Activated CD4-positive, alpha-beta T cell treated with anti-CD3 and anti-CD28 coated beads, Interleukin-10, Interleukin-2, amounts not matched to agents 100 ng/mL and 50 ng/mL, durations not matched to agents 16 hours and 8 hours (primary cell): ENCODE data around the gene CRTC3.
"Not testable (repeated sequence)": the region's sequence is repeated elsewhere in the genome, so short reads cannot be mapped to it uniquely, and the experiment has no call there.

Source experiments
- DNase-seq: peaks from one replicate; pipeline ENCODE4 v3.0.0-alpha.2; 2020

The CRTC3 gene

DNA sequence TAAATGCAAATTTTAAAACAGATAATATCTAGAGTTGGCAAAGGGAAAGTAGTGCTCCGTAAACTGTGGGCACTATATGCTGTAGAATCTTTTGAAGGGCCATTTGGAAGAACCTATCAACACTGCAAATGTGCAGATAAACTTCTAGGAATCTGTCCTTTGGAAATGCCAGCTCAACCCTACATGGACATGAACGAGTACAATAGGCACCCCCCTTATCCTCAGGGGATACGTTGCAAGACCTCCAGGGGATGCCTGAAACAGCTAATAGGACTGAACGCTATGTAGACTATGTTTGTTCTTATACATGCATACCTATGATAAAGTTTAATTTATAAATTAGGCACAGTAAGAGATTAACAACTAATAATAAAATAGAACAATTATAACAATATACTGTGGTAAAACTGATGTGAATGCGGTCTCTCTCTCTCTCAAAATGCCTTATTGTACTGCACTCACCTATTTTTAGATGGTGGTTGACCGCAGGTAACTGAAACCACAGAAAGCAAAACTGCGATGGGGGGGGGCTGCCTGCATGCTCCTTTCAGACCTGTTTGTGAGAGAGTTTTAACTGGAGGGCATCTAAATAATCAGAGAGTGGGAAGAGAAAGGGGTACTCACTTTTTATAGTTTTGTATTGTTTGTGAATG, 127.9 kb downstream of the CRTC3 start:
- DNase-seq = peak; percentile 79

DNA sequence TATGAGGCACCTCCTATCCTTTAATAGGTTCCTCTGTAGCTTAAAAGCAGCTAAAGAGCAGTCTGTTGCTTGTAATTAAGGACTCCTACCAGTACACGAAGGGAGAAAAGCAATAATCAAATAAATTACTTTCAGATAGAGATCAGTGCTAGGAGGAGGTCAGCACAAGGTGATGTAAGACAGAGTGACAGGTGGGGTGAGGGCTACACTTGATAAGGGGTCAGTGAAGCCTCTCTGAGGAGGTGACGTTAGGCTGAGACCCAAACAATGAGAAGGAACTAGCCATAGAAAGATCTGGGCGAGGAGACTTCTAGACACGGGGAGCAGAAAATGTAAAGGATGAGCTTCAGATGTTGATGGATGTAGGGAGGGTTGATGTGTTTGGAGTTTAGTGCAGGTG, 129.8 kb downstream of the CRTC3 start:
- DNase-seq = no peak

DNA sequence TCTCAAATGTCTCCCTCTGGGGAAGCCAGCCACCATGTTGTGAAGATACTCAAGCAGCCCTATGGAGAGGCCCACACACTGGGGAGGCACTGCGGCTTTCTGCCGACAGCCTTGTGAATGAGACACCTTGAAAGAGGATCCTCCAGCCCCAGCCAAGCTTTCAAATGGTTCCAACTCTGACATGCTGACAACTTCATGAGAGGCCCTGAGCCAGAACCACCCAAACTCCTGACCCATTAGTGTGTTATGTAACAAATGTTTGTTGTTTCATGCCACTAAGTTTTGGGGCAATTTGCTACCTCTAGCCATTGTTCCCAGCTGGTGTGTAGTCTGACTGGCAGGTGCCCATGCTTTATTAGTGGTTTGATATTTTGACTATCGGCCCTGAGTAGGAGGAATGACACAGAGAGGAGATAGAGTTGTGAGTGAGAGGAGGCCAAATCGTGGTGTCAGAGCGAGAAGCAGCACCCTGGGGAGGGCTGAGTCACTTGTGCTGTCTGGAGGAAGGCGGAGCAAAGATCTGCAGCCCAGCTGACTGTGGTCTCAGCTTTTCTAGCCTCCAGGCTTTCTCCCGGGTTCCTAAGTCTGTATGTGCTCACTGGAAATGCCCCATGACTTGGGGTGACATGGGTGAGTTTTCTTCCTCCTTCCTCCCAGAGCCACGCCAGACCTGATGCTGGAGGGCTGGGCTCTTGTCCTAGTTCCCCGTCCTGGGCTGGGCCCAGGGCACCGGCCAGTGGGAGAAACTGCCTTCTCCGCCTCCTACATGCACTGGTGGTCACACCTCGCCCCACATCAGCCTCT, 130.7 kb downstream of the CRTC3 start:
- DNase-seq = peak; percentile 93

DNA sequence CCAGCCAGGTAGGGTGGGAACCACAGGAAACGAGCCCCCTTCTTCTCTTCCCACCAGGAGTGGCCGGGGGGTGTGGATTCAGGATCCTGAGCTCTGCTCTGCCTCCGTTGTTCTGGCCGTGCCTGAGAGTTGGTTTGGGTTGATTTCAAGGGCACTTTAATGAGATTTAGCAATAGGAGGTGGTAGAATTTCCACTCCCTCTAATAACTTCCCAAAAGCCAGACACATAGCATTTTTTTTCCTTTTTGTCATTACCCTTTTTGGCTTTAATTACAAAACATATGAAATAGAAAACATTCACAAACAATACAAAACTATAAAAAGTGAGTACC, 131.2 kb downstream of the CRTC3 start:
- not testable (repeated sequence) for DNase-seq

DNA sequence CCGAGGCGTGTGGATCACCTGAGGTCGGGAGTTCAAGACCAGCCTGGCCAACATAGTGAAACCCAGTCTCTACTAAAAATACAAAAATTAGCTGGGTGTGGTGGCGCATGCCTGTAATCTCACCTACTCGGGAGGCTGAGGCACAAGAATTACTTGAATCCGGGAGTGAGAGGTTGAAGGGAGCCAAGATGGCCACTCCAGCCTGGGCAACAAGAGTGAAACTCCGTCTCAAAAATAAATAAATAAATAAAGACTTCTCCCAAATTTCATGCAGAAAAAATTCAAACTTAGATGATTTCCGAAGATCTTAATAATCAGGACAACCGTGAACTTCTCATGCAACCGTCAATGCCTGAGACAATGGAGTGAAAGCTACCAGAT, 134.3 kb downstream of the CRTC3 start:
- DNase-seq = not testable (repeated sequence)

DNA sequence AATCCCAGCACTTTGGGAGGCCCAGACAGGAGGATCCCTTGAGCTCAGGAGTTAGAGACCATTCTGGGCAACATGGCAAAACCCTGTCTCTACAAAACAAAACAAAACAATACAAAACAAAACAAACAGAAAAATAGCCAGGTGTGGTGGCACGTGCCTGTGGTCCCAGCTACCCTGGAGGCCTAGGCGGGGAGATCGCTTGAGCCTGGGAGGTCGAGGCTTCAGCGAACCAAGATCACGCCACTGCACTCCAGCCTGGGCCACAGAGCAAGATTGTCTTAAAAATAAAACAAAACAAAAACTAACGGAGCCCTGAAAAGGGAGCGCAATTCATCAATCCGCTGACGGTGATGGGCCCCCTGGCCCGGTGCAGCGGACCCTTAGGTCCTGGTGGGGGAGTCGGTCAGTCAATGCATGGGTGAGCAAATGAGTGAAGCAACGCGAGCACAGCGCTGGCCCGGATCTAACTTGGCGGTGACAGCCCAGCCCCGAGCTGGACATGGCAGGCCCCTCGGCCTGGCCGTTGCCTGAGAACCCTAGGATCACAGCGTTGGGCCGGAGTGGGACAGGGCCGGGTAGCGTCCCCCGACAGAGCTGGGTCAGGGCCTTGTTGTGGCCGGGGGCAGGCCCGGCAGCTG, 135.0 kb downstream of the CRTC3 start:
- no peak for DNase-seq

DNA sequence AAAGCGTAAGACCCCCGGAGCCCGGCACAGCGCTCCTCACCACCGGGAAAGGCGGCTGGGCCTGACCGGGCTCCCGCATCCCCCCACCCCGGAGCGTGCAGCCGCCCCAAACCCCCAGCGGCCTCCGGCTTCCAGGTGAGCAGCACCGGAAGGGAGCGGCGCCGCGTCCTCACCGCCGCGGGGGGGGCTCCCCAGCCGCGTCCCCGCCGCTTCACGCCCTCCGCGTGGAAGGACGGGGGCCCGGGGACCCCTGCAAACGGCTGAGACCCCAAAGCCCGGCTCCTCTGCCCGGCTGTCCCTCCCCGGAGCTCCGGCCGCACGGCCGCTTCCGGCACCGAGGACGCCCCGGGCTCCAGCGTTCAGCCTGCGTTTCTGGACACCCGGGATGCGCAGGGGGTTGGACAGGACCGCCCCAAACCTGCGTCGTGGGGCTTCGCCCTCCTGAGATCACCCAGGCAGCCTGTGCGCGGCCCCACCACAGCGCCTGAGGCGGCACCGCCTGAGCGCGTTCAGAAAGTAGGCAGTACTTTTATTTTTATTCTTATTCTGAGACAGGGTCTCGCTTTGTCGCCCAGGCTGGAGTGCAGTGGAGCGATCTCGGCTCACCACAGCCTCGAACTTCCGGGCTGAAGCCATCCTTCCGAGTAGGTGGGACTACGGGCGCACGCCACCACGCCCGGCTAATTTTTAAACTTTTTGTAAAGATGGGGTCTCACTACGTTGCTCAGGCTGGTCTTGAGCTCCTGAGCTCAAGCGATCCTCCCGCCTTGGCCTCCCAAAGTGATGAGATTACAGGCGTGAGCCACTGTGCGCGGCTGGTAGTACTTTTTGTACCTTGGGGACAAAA, 135.8 kb downstream of the CRTC3 start:
- peak; percentile 81 for DNase-seq

DNA sequence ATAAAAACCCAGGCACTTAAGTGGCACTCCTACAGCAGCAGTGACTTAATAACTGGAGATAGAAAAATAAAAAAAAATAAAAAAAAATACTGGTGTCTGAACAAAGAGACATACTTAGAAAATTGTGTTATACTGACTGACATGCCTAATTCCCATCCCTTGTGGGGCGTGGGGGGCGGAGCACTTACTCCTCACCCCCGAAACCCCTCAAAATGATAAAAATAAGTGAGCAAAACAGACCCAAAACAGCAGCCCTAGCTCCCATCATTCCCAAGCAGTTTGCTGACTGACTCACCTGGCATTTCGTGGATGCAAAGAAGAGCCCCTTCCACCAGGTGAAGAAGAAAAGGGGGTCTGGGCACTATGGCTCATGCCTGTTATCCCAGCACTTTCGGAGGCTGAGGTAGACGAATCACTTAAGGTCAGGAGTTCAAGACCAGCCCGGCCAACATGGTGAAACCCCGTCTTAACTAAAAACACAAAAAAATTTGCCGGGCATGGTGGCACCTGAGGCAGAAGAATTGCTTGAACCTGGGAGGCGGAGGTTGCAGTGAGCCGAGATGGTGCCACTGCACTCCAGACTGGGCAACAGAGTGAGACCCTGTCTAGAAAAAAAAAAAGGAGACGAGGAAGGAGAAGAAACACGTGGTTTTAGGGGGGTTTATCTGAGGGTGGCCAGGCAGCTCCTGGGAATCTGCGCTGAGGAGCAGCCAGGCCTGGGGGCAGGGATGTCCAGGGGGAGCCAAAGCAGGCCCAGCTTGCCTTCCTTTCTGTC, 136.6 kb downstream of the CRTC3 start:
- no peak for DNase-seq

DNA sequence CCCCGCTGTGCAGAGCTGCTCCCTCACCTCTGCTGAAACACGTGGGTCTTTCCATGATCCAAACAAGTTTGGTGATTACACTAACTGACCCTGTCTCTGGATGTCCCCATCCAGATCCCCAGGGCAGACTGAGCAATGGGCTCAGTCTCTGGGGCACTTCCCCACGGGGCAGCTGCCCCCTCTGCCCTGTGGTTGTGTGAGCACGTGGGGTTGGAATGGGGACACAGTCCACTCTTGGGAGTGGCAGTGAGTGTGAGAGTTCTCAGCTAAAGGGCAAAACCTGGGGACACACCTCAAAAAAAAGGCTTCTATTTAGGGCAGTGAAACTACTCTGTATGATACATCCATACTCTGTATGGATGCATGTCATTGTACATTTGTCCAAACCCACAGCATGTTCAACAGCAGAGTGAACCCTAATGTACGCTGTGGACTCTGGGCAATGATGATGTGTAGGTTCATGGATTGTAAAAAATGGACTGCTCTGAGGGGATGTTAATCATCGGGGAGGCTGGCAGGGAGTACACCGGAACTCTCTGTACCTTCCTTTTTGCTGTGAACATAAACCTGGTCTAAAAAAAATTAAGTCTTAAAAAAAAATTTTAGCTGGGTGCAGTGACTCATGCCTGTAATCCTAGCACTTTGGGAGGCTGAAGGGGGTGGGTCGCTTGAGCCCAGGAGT, 137.5 kb downstream of the CRTC3 start:
- no peak for DNase-seq

DNA sequence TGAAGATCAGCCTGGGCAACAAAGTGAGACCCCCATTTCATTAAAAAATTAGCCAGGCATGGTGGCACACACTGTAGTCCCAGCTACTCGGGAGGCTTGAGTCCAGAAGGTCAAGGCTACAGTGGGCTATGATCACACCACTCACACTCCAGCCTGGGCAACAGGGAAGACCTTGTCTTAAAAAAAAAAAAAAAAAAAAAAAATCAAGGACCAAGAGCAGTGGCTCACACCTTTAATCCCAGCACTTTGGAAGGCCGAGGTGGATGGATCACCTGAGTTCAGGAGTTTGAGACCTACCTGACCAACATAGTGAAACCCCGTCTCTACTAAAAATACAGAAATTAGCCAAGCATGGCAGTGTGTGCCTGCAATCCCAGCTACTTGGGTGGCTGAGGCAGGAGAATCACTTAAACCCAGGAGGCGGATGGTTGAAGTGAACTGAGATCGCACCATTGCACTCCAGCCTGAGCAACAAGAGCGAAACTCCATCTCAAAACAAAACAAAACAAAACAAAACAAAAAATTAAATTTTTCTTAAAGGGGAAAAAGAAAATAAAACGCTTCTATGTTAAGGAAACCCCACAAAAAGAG, 138.1 kb downstream of the CRTC3 start:
- DNase-seq = not testable (repeated sequence)

DNA sequence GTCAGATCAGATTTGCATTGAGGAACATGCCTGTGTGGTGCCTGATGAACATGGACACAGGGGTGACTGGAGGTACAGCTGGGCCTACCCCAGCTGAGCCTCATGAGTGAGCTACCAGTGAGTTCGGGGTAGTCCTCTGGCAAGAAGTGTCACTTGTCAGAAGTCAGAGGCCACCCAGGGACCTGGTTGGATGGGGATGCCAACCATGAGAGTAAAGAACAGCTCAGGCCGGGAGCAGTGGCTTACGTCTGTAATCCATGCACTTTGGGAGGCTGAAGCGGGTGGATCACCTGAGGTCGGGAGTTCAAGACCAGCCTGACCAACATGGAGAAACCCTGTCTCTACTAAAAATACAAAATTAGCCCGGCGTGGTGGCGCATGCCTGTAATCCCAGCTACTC, 140.9 kb downstream of the CRTC3 start:
- not testable (repeated sequence) for DNase-seq

DNA sequence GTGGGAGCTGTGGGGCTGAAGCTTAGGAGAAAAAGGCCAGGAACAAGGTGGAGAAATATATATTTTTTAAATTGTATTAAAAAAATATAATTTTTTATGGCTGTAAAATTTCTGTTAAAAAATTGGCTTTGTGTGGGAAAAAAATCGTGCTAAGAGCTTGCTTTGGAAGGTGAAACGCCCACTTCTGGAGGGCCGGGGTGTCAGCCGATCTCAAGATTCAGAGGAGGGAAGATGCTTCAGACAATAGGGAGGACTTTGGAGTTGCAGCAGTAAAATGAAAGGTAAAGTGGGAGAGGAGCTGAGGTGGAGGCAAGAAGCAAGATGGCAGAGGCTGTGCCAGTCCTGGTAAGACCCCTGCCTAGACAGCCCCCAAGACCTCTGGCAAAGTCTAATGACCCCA, 141.5 kb downstream of the CRTC3 start:
- DNase-seq = no peak

DNA sequence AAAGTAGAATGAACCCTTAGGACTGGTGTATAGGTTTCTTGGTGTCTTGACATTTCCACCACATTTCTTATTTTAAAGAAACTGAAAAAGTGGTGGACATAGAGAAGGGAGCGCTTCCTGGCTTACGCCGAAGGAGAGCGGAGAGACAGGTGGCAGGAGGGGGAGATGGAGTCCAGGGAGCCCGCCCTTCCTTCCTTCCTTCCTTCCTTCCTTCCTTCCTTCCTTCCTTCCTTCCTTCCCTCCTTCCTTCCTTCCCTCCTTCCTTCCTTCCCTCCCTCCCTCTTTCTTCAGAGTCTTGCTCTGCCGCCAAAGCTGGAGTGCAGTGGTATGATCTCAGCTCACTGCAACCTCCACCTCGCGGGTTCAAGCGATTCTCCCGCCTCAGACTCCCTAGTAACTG, 143.6 kb downstream of the CRTC3 start:
- DNase-seq = not testable (repeated sequence)

DNA sequence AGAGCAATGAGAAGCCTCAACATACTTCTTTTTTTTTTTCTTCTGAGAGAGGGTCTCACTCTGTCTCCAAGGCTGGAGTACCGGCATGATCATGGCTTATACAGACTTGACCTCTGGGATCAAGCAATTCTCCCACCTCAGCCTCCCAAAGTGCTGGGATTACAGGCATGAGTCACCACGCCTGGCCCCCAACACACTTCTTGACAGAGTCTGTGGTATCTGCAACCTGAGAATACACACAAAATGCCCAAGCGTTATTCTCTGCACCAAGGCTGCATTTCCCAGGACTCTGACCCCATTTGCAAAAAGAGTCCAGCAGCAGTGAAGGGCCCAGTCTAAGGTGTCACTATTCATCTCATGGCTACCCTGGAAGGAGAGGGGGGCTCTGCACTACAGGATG, 144.8 kb downstream of the CRTC3 start:
- no peak for DNase-seq

DNA sequence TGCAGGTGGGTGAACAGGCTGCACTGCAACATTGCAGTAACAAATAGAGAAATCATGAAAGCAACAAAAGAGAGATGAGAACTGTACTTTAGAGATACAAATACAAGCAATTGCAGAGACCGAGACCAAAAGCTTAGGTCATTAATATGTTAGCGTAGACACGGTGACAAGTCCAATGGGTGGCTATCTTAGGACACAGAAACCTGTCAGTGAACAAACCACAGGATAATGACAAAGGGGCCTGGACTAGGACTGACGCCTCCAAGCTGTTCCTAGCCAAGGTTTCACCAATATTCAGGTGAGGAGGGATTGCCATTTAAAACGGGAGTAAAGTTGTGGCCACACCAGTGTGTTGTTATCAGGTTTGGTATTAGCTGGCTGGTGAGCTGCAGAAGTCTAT, 145.7 kb downstream of the CRTC3 start:
- DNase-seq = no peak

DNA sequence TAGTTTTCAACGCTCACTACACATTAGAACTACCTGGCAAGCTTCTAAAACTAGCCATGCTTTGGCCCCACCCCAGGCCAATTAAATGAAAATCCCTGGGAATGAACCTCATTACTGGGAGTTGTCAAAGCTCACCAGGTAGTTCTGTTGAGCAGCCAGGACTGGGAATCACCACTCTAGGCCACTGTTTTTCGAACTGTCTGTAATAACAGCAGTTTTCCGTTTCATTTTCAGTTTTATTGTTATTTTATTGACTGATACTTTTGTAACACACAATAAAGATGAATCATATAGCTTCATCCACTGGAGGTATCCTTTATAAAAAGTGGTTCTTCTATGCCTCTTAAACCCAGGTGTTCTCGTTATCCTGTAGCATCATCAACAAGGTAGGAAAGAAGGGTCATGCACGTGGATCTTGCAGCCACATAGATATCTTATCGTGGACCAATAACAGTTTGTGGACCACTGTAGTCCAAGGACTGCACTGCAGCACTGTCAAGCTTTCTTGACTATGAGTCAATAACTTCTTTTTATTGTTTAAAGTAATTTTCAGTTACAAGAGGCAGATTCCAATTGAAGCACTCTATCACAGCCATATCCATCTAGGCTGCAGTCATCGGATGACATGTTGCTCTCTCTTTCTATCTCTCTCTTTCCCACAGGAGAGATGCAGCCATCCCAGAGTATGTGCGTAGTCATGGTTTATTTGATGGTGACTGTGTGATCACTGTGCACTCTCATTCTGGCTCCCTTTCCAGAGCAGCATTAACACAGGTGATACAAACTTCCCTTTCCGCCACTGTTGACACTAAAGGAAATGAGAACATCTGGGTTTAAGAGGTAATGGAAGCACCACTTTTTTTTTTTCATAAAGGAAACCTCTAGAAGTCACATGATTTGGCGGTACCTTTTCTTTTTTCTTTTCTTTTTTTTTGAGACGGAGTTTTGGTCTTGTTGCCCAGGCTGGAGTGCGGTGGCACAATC, 148.4 kb downstream of the CRTC3 start:
- peak; percentile 55 for DNase-seq

DNA sequence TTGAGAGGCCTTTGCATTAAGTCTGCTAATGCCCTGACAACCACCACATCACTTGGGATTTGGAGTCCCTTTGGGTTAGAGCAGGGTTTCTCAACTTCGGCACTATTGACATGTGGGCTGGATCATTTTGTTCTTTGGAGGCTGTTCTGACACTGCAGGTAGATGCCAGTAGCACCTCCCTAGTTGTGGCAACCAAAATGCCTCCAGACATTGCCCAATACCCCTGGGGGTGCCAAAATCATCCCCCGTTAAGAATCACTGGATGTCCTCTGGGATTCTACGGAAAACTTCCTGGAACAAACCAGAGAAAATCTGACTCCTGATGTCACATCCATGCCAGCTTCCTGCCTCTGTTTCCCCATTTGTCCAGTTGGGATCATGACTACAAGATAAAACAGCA, 150.2 kb downstream of the CRTC3 start:
- no peak for DNase-seq

DNA sequence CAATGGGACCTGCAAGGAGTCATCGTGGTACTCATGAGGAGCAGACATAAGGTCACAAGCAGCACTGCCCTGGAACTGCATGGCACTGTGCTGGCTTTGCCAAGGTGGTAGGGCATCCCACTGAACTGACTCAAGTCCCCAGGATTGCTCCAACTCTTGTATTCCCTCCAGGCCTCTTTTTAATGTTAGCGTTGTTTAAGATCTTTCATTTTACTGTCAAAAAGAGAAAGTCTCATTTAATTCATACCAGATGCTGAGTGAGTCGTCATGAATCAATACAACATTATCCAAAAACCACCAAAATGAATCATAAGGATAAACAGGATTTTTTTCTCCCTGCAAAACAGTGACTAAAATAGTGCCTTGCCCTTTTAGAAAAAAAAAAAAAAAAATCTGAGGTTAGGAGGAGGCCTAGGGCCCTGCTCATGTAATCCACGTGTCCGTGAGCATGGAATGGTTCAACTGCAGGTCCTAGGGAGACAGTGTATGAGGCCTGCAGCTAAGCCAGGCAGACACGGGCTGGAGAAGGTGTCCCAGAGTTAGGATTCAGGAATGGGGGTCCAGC, 150.7 kb downstream of the CRTC3 start:
- peak; percentile 43 for DNase-seq

DNA sequence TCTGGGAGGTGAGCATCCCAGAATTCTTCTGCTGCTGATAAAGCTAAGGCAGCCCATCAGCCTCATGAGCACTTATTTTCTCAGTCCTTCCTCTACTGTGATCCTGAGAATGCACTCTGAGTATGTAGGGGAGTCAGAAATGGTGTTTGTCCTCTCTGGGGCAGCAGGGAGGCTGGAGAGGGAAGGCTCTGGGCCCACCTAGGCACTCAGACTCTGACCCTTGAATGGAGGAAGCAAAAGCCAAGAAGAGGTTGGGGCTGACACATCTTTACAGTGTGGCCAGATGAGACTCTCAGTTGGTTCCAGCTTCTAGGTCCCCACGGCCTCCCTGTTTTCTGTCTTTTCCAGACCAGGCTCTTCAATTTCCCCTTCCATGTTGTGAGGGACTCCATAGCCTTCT, 151.3 kb downstream of the CRTC3 start:
- DNase-seq = no peak

DNA sequence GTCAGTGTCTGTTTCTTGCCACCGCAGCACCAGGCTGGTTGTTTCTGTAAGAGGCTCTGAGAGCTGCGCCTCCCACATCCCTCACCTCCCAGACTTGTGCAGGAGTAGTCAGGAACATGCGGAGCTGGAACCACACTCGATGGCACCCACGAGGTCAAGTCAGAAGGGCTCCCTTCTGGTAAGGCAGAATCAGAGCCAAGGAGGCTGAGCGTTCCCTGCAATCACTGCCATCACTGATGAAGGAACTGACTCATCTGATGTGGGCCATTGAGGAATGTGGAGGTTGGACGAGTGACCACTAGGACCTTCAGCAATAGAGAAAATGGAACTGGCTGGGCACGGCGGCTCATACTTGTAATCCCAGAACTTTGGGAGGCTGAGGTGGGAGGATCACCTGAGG, 151.8 kb downstream of the CRTC3 start:
- no peak for DNase-seq
